HG02798 (cell line): Measurements from ENCODE around the gene GNAS-AS1.
"Not testable (repeated sequence)": the region's sequence is repeated elsewhere in the genome, so short reads cannot be mapped to it uniquely, and the experiment has no call there.

ENCODE experiments used
- ATAC-seq: cut with Tn5 transposase; IDR thresholded peaks from one replicate; pipeline ENCODE4 v1.9.1; 2021; ENCODE audit warnings: mild to moderate bottlenecking; ENCODE audit not compliant: unreplicated experiment, poor library complexity

GNAS-AS1 gene

DNA sequence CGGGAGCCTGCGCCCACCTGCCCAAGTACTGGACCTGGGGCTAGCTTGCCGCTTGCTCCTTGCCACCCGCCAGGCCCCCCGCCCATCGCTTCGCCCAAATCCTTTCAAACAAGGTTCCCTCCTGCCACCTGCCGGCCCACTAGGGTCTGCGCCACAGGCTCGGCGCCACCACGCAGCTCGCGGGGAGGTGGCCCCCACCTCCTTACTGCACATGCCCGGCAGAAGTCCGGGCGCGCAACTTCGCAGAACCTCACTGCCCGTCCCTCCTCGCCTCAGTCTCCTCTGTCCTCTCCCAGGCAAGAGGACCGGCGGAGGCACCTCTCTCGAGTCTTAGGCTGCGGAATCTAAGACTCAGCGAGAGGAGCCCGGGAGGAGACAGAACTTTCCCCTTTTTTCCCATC lies 11.2 kb downstream of the GNAS-AS1 start:
- no peak for ATAC-seq

GRCh38 chr20:58838174-58838573 lies 12.5 kb downstream of the GNAS-AS1 start:
- no peak for ATAC-seq

- ATAC-seq: no peak
Observed at GRCh38 chr20:58837717-58838116, 13.0 kb downstream of the GNAS-AS1 start.

DNA sequence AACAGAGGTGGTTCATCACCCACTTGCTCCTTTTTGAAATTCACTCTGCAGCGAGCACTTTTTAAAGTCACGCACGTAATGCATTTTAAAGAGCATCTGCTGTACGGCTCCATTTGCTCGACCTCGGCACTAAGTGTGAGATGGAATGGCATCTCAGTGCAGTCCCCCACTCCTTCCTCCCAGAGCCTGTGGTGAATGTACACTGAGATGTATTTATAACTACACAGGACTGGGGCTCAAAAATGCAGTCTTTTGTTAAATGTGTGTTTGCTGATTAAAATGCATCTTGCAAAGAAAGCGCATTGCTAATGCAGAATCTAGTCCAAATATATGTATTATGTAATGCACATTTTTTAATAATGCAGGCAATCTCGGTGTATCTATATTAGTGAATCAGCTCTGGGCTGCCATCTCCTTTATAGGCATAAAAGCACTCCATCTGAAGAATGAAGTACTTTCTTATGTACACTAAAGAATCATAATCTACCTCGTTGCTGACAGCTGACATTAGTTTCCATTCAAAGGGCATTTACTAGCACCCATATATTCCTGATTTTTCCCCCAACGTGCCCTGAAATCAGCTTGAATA lies 14.0 kb downstream of the GNAS-AS1 start:
- no peak for ATAC-seq

GRCh38 chr20:58835231-58835630 lies 15.5 kb downstream of the GNAS-AS1 start:
- ATAC-seq: no peak

DNA sequence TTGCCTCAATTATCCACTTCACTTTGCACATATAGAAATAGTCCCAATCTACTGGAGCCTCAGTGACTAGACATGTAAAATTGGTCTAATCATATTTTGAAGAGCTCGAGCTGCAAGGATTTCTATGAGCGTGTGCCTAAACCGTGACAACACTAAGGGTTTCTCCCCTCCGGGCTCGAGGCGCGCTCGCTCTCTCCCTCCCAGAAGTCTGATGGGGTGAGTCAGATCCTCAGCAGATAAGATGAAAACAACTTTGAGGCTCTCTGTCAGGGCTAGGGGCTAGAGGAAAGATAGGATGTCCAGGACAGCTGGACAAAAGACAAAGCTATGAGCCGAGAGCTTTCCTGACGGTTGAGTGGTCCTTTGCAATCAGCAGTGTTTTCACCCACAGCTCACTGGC lies 16.8 kb downstream of the GNAS-AS1 start:
- no peak for ATAC-seq

DNA sequence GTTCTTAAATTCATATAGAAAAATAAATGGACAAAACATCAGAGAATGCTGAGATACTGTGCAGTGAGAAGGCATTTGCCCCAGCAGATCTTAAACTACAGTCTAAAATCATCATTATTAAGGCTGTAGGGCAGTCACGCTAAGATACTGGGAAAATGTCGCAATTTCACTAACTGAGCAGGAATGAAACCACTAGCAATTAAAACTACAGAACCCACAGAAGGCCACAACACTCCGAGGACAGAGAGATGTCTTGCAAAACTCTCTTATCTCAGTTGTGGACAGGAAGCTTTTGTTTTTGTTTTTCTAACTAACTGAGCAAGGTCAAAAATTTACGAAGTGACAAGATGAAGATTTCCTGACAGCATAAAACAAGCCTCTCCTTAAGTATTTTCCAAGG lies 18.2 kb downstream of the GNAS-AS1 start:
- ATAC-seq: no peak

DNA sequence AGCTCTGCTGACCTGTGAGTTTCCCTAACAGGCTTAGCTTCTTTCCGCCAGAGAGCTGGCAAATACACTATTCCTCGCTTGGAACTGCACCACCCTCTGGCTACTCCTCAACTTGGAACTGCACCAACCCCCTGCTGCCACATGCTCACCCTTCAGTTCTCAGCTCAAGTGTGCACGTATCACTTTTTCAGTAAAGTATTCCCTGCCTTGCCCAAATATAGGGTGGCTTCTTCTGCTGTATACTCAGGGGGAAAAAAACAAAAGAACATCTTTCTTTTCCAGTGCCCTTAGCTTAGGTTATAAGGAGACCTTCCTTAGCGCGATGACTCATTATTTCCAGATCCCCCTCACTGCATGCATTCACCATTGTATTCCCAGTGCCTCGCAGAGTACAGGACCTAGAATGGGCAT lies 21.2 kb downstream of the GNAS-AS1 start:
- no peak for ATAC-seq

GRCh38 chr20:58828804-58829203 lies 21.9 kb downstream of the GNAS-AS1 start:
- ATAC-seq: not testable (repeated sequence)

GRCh38 chr20:58828136-58828535 lies 22.6 kb downstream of the GNAS-AS1 start:
- ATAC-seq: no peak

- ATAC-seq: no peak
Observed at GRCh38 chr20:58826271-58826670, 24.4 kb downstream of the GNAS-AS1 start.

DNA sequence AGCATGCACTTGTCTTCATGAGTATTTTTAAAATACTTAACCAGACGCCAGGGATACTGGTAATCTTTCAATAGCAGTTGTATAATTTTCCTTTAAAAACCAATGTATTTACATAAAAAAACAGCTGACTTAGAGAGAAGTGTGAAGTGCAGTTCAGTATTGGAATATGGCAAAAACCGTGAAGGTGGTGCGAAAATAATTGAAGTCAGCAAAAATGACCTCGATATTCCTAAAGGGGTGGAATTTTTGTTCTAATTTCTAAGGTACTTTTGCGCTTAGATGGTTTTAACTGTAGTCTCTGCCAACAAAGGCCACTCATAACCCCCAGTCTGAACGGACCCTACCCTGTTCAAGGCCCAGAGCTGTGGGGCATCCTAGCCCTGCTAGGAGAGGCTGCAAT lies 25.3 kb downstream of the GNAS-AS1 start:
- no peak for ATAC-seq

GRCh38 chr20:58824843-58825242 lies 25.9 kb downstream of the GNAS-AS1 start:
- no peak for ATAC-seq

DNA sequence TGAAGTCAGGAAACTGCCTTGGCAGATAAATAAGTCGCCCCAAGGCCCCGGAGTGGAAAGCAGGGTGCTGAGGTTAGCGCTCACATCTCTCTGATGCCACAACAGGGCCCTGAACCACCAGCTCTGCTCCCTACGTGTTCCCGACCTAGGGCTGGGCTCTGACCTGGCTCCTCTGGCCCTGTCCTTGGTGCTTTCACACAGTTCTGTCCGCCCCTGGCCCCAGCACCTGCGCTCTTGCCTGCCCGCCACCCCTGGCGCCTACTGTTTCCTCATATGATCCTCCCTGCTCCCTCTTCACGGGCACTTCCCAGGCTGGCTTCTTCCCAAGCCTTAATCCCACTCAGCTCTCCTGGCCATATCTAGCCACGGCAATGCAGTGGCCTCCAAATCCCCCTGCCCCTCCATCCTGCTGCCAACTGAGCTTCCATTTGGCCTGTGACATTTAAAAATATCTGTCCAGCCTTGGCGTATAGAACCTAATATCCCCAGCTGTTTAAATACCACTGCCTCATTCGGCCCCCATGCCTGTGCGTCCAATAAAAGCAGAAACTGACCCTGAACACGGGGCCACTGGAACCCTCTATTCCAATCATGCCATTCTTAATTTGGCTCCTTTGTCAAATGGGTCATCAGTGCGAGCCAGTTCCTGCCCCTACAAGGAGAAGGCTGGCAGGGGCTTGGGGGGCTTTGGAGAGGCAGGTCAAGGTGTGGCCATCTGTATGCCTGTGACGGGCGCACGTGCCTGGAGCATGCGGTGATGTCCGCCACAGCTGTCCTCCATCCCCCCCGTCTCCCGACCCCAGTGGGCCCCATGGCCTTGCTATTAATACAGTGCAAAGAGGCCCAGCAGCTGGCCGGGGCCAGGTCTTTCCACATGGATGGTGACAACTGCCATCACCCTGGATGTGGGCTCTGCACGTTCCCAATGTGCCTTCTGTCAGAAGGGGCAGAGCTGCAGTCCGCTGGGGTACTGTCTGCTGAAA lies 27.7 kb downstream of the GNAS-AS1 start:
- no peak for ATAC-seq

GRCh38 chr20:58822149-58822548 lies 28.6 kb downstream of the GNAS-AS1 start:
- ATAC-seq: no peak

DNA sequence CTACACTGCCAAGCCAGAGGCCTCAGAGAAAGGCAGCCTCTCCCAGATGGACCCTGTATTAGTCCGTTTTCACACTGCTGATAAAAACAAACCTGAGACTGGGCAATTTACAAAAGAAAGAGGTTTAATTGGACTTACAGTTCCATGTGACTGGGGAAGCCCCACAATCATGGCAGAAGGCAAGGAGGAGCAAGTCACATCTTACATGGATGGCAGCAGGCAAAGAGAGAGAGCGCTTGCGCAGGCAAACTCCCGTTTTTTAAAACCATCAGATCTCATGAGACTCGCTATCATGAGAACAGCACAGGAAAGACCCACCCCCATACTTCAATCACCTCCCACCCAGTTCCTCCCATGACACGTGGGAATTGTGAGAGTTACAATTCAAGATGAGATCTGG lies 30.2 kb downstream of the GNAS-AS1 start:
- ATAC-seq: not testable (repeated sequence)

DNA sequence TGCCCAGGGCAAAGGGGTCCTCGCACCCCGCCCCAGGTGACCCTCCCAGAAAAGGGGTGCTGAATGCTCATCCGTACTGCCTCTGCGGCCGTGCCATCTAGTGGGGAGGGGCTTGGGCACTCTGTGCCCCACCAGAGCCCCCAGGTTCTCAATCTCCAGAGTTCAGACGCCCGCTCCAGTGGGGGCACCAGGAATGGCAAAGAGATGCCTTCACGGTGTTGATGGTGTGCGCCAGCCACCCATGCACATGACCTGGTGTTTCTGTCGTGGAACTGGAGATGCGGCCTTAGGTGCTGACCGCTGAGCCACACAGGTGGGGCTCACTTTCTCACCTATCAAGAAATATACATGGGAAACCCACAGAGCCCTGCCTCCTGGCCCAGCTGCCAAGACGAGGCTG lies 30.8 kb downstream of the GNAS-AS1 start:
- ATAC-seq: no peak

GRCh38 chr20:58818586-58819285 lies 32.0 kb downstream of the GNAS-AS1 start:
- ATAC-seq: no peak

- ATAC-seq: no peak
Observed at GRCh38 chr20:58817748-58818147, 33.0 kb downstream of the GNAS-AS1 start.

GRCh38 chr20:58816957-58817651 lies 33.6 kb downstream of the GNAS-AS1 start:
- no peak for ATAC-seq
